AG04449 (cell line): ENCODE measurements around the gene CD6.

Source experiments
- CTCF ChIA-PET: fragments of 350-600 bp; formaldehyde crosslinking; extraction: SDS; loops from one replicate; lab custom pipeline; 2021; ENCODE audit warnings: antibody characterized with exemption; lab: Yijun Ruan, JAX
- POLR2A ChIA-PET: fragments of 400-600, 350-600 bp; formaldehyde crosslinking; extraction: SDS; loops from one replicate; lab custom pipeline; 2020; ENCODE audit warnings: antibody characterized with exemption, inconsistent platforms; lab: Yijun Ruan, JAX
- DNase-seq: peaks from one replicate; pipeline ENCODE4 v3.0.0-alpha.2; 2010; ENCODE audit warnings: low read depth, low spot score
- H3K4me3 ChIP-seq: 2 replicates; pipeline ENCODE4 v1.5.1; 2011; ENCODE audit warnings: low read depth, mild to moderate bottlenecking, control low read depth, low read length
- CTCF ChIP-seq: IDR thresholded peaks from one replicate; pipeline ENCODE4 v1.5.1; 2011; ENCODE audit warnings: mild to moderate bottlenecking, moderate library complexity, low read length, control low read depth, inconsistent platforms; ENCODE audit not compliant: insufficient read depth; ENCODE audit errors: missing control alignments

CD6 gene

GRCh38 chr11:61041755-61042518 is 70.5 kb downstream of the CD6 start:
- no peak for DNase-seq
- no peak overlapping the region for H3K4me3 ChIP-seq
- ChIA-PET POLR2A (no interaction called here), CTCF (interaction anchor here (1.1 kb wide), 1 partner anchor 9 kb away, joined by 3 read pairs; no protein-coding TSS in a partner anchor)
- no peak for TF ChIP-seq CTCF

GRCh38 chr11:61042537-61042936 is 71.1 kb downstream of the CD6 start:
- no peak overlapping the region for H3K4me3 ChIP-seq
- no peak for DNase-seq
- no peak for TF ChIP-seq CTCF
- ChIA-PET POLR2A (no interaction called here), CTCF (interaction anchor here (1.1 kb wide), 1 partner anchor 8 kb away, joined by 3 read pairs; no protein-coding TSS in a partner anchor)

GRCh38 chr11:61042961-61043540 is 71.6 kb downstream of the CD6 start:
- H3K4me3 ChIP-seq: no peak overlapping the region
- ChIA-PET CTCF (no interaction called here), POLR2A (no interaction called here)
- no peak for DNase-seq
- no peak for TF ChIP-seq CTCF

GRCh38 chr11:61045271-61045670 is 73.8 kb downstream of the CD6 start:
- POLR2A ChIA-PET: no interaction called here
- no peak for DNase-seq
- no peak for TF ChIP-seq CTCF
- CTCF ChIA-PET: no interaction called here
- no peak overlapping the region for H3K4me3 ChIP-seq

GRCh38 chr11:61046833-61047232 is 75.4 kb downstream of the CD6 start:
- DNase-seq: no peak
- POLR2A ChIA-PET: no interaction called here
- no peak overlapping the region for H3K4me3 ChIP-seq
- CTCF ChIA-PET: no interaction called here
- no peak for TF ChIP-seq CTCF

- ChIA-PET POLR2A (interaction anchor here (0.7 kb wide), 1 partner anchor 9 kb away, joined by 3 read pairs; no protein-coding TSS in a partner anchor), CTCF (no interaction called here)
- TF ChIP-seq CTCF: no peak
- no peak overlapping the region for H3K4me3 ChIP-seq
- no peak for DNase-seq
These were observed 77.0 kb downstream of the CD6 start for GRCh38 chr11:61048368-61049062.
